HCT116 (cell line): Measurements from ENCODE around the gene CGN. TPM values are rescaled to one million over a fixed set of nuclear protein-coding genes. Genes with fewer than 3 reads are reported as not detected.

Experiments
- ATAC-seq: fragments of 200-7000 bp; cut with Tn5 transposase; 2 replicates; pipeline ENCODE4 v1.9.1; 2020; ENCODE audit warnings: mild to moderate bottlenecking, moderate library complexity
- BruUV-seq: library from RNA; stranded (reverse); fragments of 400-500 nt; replicated peaks from 2 replicates; lab custom pipeline; 2021; lab: Mats Ljungman, UMichigan
- CTCF ChIA-PET: fragments of 300-600 bp; sonication (Branson Sonifier 250); formaldehyde crosslinking; loops from one replicate; lab custom pipeline; 2021; ENCODE audit warnings: antibody characterized with exemption; lab: Charles Lee
- POLR2A ChIA-PET: fragments of 300-600, 350-600 bp; sonication (Branson Sonifier 250); formaldehyde crosslinking; loops from one replicate; lab custom pipeline; 2021; ENCODE audit warnings: antibody characterized with exemption; lab: Charles Lee
- RAD21 ChIA-PET, 2 experiments: fragments of 300-600 bp; sonication (Branson Sonifier 250); formaldehyde crosslinking; loops; one replicate each; lab custom pipeline; 2023; ENCODE audit warnings: low total read pairs in 2 of 2; ENCODE audit not compliant: uncharacterized antibody in 2 of 2, unreplicated experiment in 2 of 2, low non-redundant PET in 1 of 2; lab: Charles Lee
- DNase-seq: peaks from one replicate; pipeline ENCODE4 v3.0.0-alpha.2; 2010; ENCODE audit warnings: low read depth, low spot score
- H2AFZ ChIP-seq: fragments of 200-600 bp; shearing (Covaris generic), sonication (generic); 2 replicates; pipeline ENCODE4 v1.6.1; 2017; ENCODE audit warnings: low read depth, mixed run types, mixed read lengths, antibody characterized with exemption, low read length; ENCODE audit not compliant: poor library complexity, severe bottlenecking
- H3K27ac ChIP-seq: 2 replicates; pipeline ENCODE4 v1.5.1; 2012; ENCODE audit warnings: low read depth, low read length
- H3K27me3 ChIP-seq: fragments of 200-600 bp; sonication (generic); 2 replicates; pipeline ENCODE4 v1.6.1; 2016; ENCODE audit warnings: mixed run types, low read length, mixed read lengths; ENCODE audit not compliant: insufficient read depth
- H3K36me3 ChIP-seq, 2 experiments: fragments of 200-500 bp in 1 of 2; fragments of 200-600 bp in 1 of 2; sonication (Bioruptor generic) in 1 of 2; sonication (generic) in 1 of 2; 2 replicates each; pipeline versions ENCODE4 v1.5.1 to v1.6.1; 2014 to 2016; ENCODE audit warnings: low read length in 2 of 2, inconsistent platforms in 1 of 2, mixed read lengths in 1 of 2, mixed run types in 1 of 2; ENCODE audit not compliant: insufficient read depth in 2 of 2, control insufficient read depth in 1 of 2
- H3K4me1 ChIP-seq, 2 experiments: fragments of 200-600 bp in 1 of 2; sonication (generic) in 1 of 2; 2 replicates each; pipeline versions ENCODE4 v1.5.1 to v1.6.1; 2012 to 2017; ENCODE audit warnings: low read length in 2 of 2, inconsistent platforms in 1 of 2, mild to moderate bottlenecking in 1 of 2, mixed read lengths in 1 of 2, mixed run types in 1 of 2, moderate library complexity in 1 of 2; ENCODE audit not compliant: insufficient read depth in 2 of 2, control insufficient read depth in 1 of 2
- H3K4me2 ChIP-seq: fragments of 200-600 bp; sonication (generic); 2 replicates; pipeline ENCODE4 v1.6.1; 2017; ENCODE audit warnings: mixed run types, low read length, mixed read lengths
- H3K4me3 ChIP-seq, 2 experiments: fragments of 200-600 bp in 1 of 2; sonication (generic) in 1 of 2; replicated peaks in 1 of 2; 2 replicates each; pipeline ENCODE4 v1.5.1; 2011 to 2016; ENCODE audit warnings: low read length in 2 of 2, control low read depth in 1 of 2, low read depth in 1 of 2, mild to moderate bottlenecking in 1 of 2, mixed read lengths in 1 of 2, mixed run types in 1 of 2
- H3K79me2 ChIP-seq: fragments of 200-600 bp; sonication (generic); 2 replicates; pipeline ENCODE4 v1.6.1; 2017; ENCODE audit warnings: mild to moderate bottlenecking, mixed run types, low read length, moderate library complexity, mixed read lengths; ENCODE audit not compliant: insufficient read depth
- H3K9ac ChIP-seq: fragments of 200-600 bp; sonication (generic); 2 replicates; pipeline ENCODE4 v1.6.1; 2016; ENCODE audit warnings: low read length, mixed read lengths
- H3K9me2 ChIP-seq: fragments of 200-600 bp; sonication (generic), shearing (Covaris generic); 2 replicates; pipeline ENCODE4 v1.6.1; 2017; ENCODE audit warnings: mixed run types, mild to moderate bottlenecking, moderate library complexity; ENCODE audit not compliant: insufficient read depth
- H3K9me3 ChIP-seq, 2 experiments: fragments of 200-500 bp in 1 of 2; fragments of 200-600 bp in 1 of 2; sonication (Bioruptor generic) in 1 of 2; sonication (generic) in 1 of 2; 2 replicates each; pipeline ENCODE4 v1.6.1; 2014 to 2017; ENCODE audit warnings: low read length in 2 of 2, mixed read lengths in 2 of 2, inconsistent platforms in 1 of 2, low read depth in 1 of 2, mild to moderate bottlenecking in 1 of 2, mixed run types in 1 of 2, moderate library complexity in 1 of 2; ENCODE audit not compliant: control insufficient read depth in 1 of 2, insufficient read depth in 1 of 2
- H4K20me1 ChIP-seq: fragments of 200-600 bp; sonication (generic), shearing (Covaris generic); 2 replicates; pipeline ENCODE4 v1.6.1; 2017; ENCODE audit warnings: mixed run types, mild to moderate bottlenecking, moderate library complexity; ENCODE audit not compliant: insufficient read depth
- CBX3 ChIP-seq: IDR thresholded peaks from 2 replicates; pipeline ENCODE4 v1.6.1; 2012; ENCODE audit warnings: low read depth
- CEBPB ChIP-seq: IDR thresholded peaks from 2 replicates; pipeline ENCODE4 v1.6.1; 2012; ENCODE audit warnings: low read depth
- EGR1 ChIP-seq: IDR thresholded peaks from 2 replicates; pipeline ENCODE4 v1.6.1; 2012; ENCODE audit warnings: low read depth
- ELF1 ChIP-seq: IDR thresholded peaks from 2 replicates; pipeline ENCODE4 v1.6.1; 2012; ENCODE audit warnings: low read depth, borderline replicate concordance
- EZH2 ChIP-seq: fragments of 200-600 bp; sonication (generic); IDR thresholded peaks from 2 replicates; pipeline ENCODE4 v1.6.1; 2017; ENCODE audit warnings: antibody characterized with exemption, mixed run types
- FOSL1 ChIP-seq: IDR thresholded peaks from 2 replicates; pipeline ENCODE4 v1.6.1; 2012; ENCODE audit warnings: low read depth
- POLR2A ChIP-seq: IDR thresholded peaks from 2 replicates; pipeline ENCODE4 v1.7.0; 2011; ENCODE audit warnings: borderline replicate concordance; ENCODE audit not compliant: insufficient read depth, insufficient read length; ENCODE audit errors: extremely low read depth
- POLR2AphosphoS5 ChIP-seq: IDR thresholded peaks from 2 replicates; pipeline ENCODE4 v1.6.1; 2011; ENCODE audit warnings: mild to moderate bottlenecking, low read depth, low read length, moderate library complexity
- SP1 ChIP-seq: IDR thresholded peaks from 2 replicates; pipeline ENCODE4 v1.6.1; 2012; ENCODE audit warnings: low read depth
- SRF ChIP-seq: IDR thresholded peaks from 2 replicates; pipeline ENCODE4 v1.6.1; 2012; ENCODE audit warnings: low read depth
- intact Hi-C: fragments of 100-400 bp; cut with micrococcal nuclease; formaldehyde crosslinking; loops from 2 replicates; pipeline ENCODE4 v1.10.0; 2022
- total RNA-seq: library from RNA; stranded (reverse); gene quantifications from one replicate; pipeline ENCODE4 v1.2.1, GENCODE V29; 2021; ENCODE audit not compliant: unreplicated experiment
- TF ChIP-seq, protein P1 (sequence below): IDR thresholded peaks from 2 replicates; pipeline ENCODE4 v1.6.1; 2012
- TF ChIP-seq, protein P2 (sequence below): IDR thresholded peaks from 2 replicates; pipeline ENCODE4 v1.6.1; 2011; ENCODE audit warnings: mild to moderate bottlenecking, low read length, moderate library complexity; ENCODE audit not compliant: insufficient replicate concordance; ENCODE audit errors: extremely low read depth
- TF ChIP-seq, protein P3 (sequence below): IDR thresholded peaks from 2 replicates; pipeline ENCODE4 v1.6.1; 2012; ENCODE audit warnings: low read depth

CGN gene
- total RNA-seq, 1 experiment from 2014 or later, result 19.7 TPM

DNA sequence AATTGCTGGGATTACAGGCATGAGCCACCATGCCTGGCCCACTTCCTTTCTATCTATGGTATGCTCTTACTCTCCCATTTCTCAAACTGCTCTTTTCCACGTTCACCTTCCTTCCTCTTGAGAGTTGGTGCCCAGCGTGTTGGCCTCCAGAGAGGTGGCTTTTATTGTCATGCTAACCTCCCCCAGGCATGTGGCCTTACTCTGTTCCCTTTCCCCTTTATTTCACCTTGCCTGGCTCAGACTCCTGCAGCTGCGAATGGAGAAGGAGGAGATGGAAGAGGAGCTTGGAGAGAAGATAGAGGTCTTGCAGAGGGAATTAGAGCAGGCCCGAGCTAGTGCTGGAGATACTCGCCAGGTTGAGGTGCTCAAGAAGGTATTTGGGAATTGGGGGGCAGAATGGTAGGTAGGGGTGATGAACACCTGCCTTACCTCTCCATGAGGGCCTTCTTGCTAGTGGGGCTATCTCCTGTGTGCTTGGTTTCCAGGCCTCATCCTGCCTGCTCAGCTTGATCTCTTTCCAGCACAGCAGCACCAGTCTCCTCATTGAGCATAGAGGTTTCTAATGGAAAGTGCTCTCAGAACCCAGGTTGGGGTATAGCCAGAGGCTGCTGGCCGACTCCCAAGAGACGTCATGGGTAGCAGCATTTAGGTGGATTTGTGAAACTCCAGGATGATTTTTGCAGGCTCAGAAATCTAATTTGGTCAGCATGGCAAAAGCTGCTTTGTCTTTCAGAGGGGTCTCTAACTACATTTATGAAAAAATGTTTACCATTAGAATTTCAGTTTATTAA, 15.7 kb downstream of the CGN start:
- Histone ChIP-seq H3K9ac (no peak overlapping the region), H3K9me2 (no peaks in the 10 kb centered on the region), H3K9me3 (no peaks in the 10 kb centered on the region), H3K4me2 (no peak overlapping the region), H3K36me3 (peaks cover 7 to 13% of the 10 kb centered on the region in 2 experiments; a peak in 1 of 4 replicates), H3K4me3 (no peak overlapping the region), H4K20me1 (no peaks in the 10 kb centered on the region), H3K27ac (no peak overlapping the region), H3K4me1 (no peaks in the 10 kb centered on the region), H3K79me2 (no peaks in the 10 kb centered on the region), H3K27me3 (no peaks in the 10 kb centered on the region), H2AFZ (no peak overlapping the region)
- POLR2A ChIA-PET, result interaction anchor here (1.1 kb wide), 1 partner anchor 13 kb away, joined by 3 read pairs; no protein-coding TSS in a partner anchor
- TF ChIP-seq CEBPB (no peak), POLR2AphosphoS5 (no peak), POLR2A (no peak), SRF (no peak), CBX3 (no peak), ELF1 (no peak), SP1 (no peak), EZH2 (no peak), EGR1 (no peak)
- TF ChIP-seq, protein P1, sequence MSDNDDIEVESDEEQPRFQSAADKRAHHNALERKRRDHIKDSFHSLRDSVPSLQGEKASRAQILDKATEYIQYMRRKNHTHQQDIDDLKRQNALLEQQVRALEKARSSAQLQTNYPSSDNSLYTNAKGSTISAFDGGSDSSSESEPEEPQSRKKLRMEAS, result no peak
- no TSS peak for BruUV-seq
- RAD21 ChIA-PET, result no interaction called here
- DNase-seq (no peak), ATAC-seq (no peak)
- intact Hi-C loops, result no loop called here
- CTCF ChIA-PET, result no interaction called here

GRCh38 chr1:151529211-151529702, 18.1 kb downstream of the CGN start:
- CTCF ChIA-PET, result no interaction called here
- RAD21 ChIA-PET, result no interaction called here

More at GRCh38 chr1:151529211-151529702, 18.1 kb downstream of the CGN start:
- no peak overlapping the region for H3K4me3 ChIP-seq
- no peak overlapping the region for H3K9ac ChIP-seq
- BruUV-seq, result no TSS peak
- H3K27me3 ChIP-seq, result no peaks in the 10 kb centered on the region
- no peaks in the 10 kb centered on the region for H4K20me1 ChIP-seq
- ATAC-seq, result no peak
- H3K36me3 ChIP-seq, result peaks cover 5 to 16% of the 10 kb centered on the region in 2 experiments; a peak in 2 of 4 replicates
- no peak overlapping the region for H3K4me2 ChIP-seq
- H3K79me2 ChIP-seq, result no peaks in the 10 kb centered on the region
- POLR2A ChIA-PET, result no interaction called here
- H3K9me3 ChIP-seq, result no peaks in the 10 kb centered on the region
- H3K9me2 ChIP-seq, result no peaks in the 10 kb centered on the region
- H3K4me1 ChIP-seq, result 0 out of 4 replicates have a peak, but pooled peaks cover 0 to under 1% of the 10 kb centered on the region in 2 experiments
- H3K27ac ChIP-seq, result no peak overlapping the region
- no peak for DNase-seq
- no peak for TF ChIP-seq ELF1
- no peak for TF ChIP-seq FOSL1
- TF ChIP-seq, protein P2, sequence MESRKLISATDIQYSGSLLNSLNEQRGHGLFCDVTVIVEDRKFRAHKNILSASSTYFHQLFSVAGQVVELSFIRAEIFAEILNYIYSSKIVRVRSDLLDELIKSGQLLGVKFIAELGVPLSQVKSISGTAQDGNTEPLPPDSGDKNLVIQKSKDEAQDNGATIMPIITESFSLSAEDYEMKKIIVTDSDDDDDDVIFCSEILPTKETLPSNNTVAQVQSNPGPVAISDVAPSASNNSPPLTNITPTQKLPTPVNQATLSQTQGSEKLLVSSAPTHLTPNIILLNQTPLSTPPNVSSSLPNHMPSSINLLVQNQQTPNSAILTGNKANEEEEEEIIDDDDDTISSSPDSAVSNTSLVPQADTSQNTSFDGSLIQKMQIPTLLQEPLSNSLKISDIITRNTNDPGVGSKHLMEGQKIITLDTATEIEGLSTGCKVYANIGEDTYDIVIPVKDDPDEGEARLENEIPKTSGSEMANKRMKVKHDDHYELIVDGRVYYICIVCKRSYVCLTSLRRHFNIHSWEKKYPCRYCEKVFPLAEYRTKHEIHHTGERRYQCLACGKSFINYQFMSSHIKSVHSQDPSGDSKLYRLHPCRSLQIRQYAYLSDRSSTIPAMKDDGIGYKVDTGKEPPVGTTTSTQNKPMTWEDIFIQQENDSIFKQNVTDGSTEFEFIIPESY, result no peak
- TF ChIP-seq, protein P3, sequence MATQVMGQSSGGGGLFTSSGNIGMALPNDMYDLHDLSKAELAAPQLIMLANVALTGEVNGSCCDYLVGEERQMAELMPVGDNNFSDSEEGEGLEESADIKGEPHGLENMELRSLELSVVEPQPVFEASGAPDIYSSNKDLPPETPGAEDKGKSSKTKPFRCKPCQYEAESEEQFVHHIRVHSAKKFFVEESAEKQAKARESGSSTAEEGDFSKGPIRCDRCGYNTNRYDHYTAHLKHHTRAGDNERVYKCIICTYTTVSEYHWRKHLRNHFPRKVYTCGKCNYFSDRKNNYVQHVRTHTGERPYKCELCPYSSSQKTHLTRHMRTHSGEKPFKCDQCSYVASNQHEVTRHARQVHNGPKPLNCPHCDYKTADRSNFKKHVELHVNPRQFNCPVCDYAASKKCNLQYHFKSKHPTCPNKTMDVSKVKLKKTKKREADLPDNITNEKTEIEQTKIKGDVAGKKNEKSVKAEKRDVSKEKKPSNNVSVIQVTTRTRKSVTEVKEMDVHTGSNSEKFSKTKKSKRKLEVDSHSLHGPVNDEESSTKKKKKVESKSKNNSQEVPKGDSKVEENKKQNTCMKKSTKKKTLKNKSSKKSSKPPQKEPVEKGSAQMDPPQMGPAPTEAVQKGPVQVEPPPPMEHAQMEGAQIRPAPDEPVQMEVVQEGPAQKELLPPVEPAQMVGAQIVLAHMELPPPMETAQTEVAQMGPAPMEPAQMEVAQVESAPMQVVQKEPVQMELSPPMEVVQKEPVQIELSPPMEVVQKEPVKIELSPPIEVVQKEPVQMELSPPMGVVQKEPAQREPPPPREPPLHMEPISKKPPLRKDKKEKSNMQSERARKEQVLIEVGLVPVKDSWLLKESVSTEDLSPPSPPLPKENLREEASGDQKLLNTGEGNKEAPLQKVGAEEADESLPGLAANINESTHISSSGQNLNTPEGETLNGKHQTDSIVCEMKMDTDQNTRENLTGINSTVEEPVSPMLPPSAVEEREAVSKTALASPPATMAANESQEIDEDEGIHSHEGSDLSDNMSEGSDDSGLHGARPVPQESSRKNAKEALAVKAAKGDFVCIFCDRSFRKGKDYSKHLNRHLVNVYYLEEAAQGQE, result no peak
- intact Hi-C loops, result no loop called here
- H2AFZ ChIP-seq, result no peak overlapping the region
